Measurements from ENCODE around the gene TRRAP. TPM values are rescaled to one million over a fixed set of nuclear protein-coding genes. Genes with fewer than 3 reads are reported as not detected.

TRRAP gene
- total and polyA plus RNA-seq, 7 donors = 2.4 to 35.5 (median 18.9) TPM

DNA sequence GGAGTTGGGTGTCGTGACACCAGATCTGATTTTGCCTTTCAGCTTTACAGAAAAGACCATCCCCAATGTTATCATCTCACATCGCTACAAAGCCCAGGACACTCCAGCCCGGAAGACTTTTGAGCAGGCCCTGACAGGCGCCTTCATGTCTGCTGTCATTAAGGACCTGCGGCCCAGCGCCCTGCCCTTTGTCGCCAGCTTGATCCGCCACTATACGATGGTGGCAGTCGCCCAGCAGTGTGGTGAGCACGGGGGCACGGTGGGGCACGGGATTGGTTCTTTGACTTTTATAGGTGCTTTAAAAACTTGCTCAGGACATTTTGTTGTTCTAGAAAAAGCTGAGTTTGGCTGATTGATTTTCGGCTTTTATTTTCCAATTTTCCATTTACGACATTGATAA, 48.8 kb downstream of the TRRAP start:
- Histone ChIP-seq H3K36me3 (peaks cover 36 to 100% (median 75%) of the 10 kb centered on the region in 4 donors), H3K4me3 (no peak overlapping the region), H3K27ac (no peak overlapping the region), H3K27me3 (no peaks in the 10 kb centered on the region), H3K4me1 (no peaks in the 10 kb centered on the region), H3K9me3 (no peaks in the 10 kb centered on the region)
- 95 to 97% methylated on average over 15 of the region's 15 CpGs for WGBS, 2 donors
- DNase-seq = no peak
- TF ChIP-seq POLR2A (IDR thresholded peaks at IDR 0.05) (no peak), POLR2AphosphoS5 (IDR thresholded peaks at IDR 0.05) (no peak), EP300 (IDR thresholded peaks at IDR 0.05) (no peak)
- TF ChIP-seq, protein P1, sequence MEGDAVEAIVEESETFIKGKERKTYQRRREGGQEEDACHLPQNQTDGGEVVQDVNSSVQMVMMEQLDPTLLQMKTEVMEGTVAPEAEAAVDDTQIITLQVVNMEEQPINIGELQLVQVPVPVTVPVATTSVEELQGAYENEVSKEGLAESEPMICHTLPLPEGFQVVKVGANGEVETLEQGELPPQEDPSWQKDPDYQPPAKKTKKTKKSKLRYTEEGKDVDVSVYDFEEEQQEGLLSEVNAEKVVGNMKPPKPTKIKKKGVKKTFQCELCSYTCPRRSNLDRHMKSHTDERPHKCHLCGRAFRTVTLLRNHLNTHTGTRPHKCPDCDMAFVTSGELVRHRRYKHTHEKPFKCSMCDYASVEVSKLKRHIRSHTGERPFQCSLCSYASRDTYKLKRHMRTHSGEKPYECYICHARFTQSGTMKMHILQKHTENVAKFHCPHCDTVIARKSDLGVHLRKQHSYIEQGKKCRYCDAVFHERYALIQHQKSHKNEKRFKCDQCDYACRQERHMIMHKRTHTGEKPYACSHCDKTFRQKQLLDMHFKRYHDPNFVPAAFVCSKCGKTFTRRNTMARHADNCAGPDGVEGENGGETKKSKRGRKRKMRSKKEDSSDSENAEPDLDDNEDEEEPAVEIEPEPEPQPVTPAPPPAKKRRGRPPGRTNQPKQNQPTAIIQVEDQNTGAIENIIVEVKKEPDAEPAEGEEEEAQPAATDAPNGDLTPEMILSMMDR (IDR thresholded peaks at IDR 0.05) = no peak
- intact Hi-C loops (cut with DNase I) = no loop called here

- TF ChIP-seq EP300 (IDR thresholded peaks at IDR 0.05) = no peak
- Histone ChIP-seq H3K9me3 (no peaks in the 10 kb centered on the region), H3K4me1 (no peaks in the 10 kb centered on the region), H3K27ac (no peak overlapping the region), H3K4me3 (no peak overlapping the region), H3K27me3 (no peaks in the 10 kb centered on the region), H3K36me3 (peaks cover 36 to 100% (median 74%) of the 10 kb centered on the region in 4 donors)
- 90% methylated on average over 10 of the region's 10 CpGs for WGBS, 2 donors
- intact Hi-C loops (cut with DNase I) = no loop called here
- no peak for DNase-seq
Observed at GRCh38 chr7:98930464-98930863, 52.1 kb downstream of the TRRAP start.

DNA sequence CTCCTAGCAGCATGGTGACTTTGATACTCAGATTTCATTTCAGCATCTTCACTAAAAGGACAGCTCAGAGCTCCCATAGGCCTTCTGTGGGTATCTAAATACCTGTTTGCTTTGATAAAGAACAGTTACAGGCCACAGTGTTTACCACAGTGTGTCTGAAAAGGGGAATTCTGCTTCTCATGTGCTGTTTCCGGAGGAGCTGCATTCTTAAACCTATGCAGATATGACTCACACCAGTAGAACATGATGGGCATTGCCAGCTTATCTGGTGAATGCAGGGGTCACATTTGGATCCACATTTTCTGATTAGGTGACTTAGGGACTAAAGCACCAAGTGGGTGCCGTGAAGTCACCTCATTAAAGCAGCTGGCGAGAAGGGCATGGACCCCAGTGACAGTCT, 52.6 kb downstream of the TRRAP start:
- H3K27ac ChIP-seq = no peak overlapping the region

GRCh38 chr7:98933321-98933720, 55.0 kb downstream of the TRRAP start:
- Histone ChIP-seq H3K9me3 (no peaks in the 10 kb centered on the region), H3K27ac (no peak overlapping the region), H3K36me3 (peaks cover 21 to 100% (median 69%) of the 10 kb centered on the region in 4 donors), H3K4me1 (no peaks in the 10 kb centered on the region), H3K27me3 (no peaks in the 10 kb centered on the region), H3K4me3 (no peak overlapping the region)
- no peak for DNase-seq
- intact Hi-C loops (cut with DNase I) = no loop called here
- TF ChIP-seq POLR2A (IDR thresholded peaks at IDR 0.05) (no peak), EP300 (IDR thresholded peaks at IDR 0.05) (no peak), POLR2AphosphoS5 (IDR thresholded peaks at IDR 0.05) (no peak)
- TF ChIP-seq, protein P1 (IDR thresholded peaks at IDR 0.05) = no peak
- 93 to 96% methylated on average over 13 of the region's 13 CpGs for WGBS, 2 donors

More for the DNA sequence above, 52.6 kb downstream of the TRRAP start:
- Histone ChIP-seq H3K4me3 (no peak overlapping the region), H3K4me1 (no peaks in the 10 kb centered on the region), H3K9me3 (no peaks in the 10 kb centered on the region), H3K36me3 (peaks cover 31 to 100% (median 70%) of the 10 kb centered on the region in 4 donors), H3K27me3 (no peaks in the 10 kb centered on the region)
- TF ChIP-seq POLR2AphosphoS5 (IDR thresholded peaks at IDR 0.05) (no peak), EP300 (IDR thresholded peaks at IDR 0.05) (no peak), POLR2A (IDR thresholded peaks at IDR 0.05) (no peak)
- TF ChIP-seq, protein P1 (IDR thresholded peaks at IDR 0.05) = no peak
- intact Hi-C loops (cut with DNase I) = no loop called here
- no peak for DNase-seq
- WGBS, 2 donors = 90 to 92% methylated on average over 3 of the region's 3 CpGs

- H3K9me3 ChIP-seq = no peaks in the 10 kb centered on the region
- WGBS, 2 donors = 92 to 93% methylated on average over 3 of the region's 3 CpGs
- H3K27ac ChIP-seq = no peak overlapping the region
- H3K4me3 ChIP-seq = no peak overlapping the region
- intact Hi-C loops (cut with DNase I) = no loop called here
- no peaks in the 10 kb centered on the region for H3K4me1 ChIP-seq
- TF ChIP-seq, protein P1 (IDR thresholded peaks at IDR 0.05) = no peak
- TF ChIP-seq POLR2A (IDR thresholded peaks at IDR 0.05) (no peak), EP300 (IDR thresholded peaks at IDR 0.05) (no peak), POLR2AphosphoS5 (IDR thresholded peaks at IDR 0.05) (no peak)
- no peaks in the 10 kb centered on the region for H3K27me3 ChIP-seq
- H3K36me3 ChIP-seq = peaks cover 21 to 100% (median 67%) of the 10 kb centered on the region in 4 donors
- no peak for DNase-seq
Observed at GRCh38 chr7:98934267-98934666, 55.9 kb downstream of the TRRAP start.
